ENCODE measurements around the gene JCHAIN.
"Not testable (repeated sequence)": the region's sequence is repeated elsewhere in the genome, so short reads cannot be mapped to it uniquely, and the experiment has no call there.

Gene JCHAIN

DNA sequence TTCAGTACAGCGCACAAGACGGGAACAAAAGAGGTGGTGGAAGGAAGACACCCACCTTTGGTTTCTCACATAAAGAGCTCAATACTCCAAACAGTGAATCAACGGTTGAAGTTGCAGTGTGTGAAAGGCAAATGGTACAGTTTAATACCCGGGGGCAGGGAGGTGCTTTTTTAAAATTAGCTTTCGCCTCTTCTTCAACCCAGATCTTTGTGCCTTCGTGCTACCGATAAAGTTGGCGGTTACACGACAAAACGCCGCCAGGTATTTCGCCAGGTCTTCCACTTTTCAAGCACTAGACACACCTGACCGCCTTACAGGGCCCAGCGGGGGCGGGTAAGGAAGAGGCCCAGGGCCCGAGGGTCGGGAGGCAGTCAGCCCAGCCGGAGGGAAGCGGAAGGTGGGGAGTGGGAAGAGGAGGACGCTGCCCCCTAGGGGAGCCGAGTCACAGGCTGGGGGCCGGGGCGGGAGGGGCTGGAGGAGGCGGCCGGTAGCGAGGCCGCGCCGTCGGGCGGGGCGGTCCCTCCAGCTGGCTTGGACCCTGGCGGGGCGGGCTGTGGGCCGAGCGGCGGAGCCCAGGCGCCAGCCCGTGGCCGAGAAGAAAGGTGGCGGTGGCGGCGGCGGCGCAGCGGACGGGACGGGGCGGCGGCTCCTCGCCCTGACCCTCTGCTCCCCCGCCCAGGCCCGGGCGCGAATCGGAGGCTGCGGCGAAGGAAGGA, 38.1 kb upstream of the JCHAIN start:
- H3K27me3 Mint-ChIP-seq (ENCODE audit: low read depth), result no peaks in the 10 kb centered on the region
- H3K36me3 Mint-ChIP-seq (ENCODE audit: low read depth), result no peaks in the 10 kb centered on the region
- peak overlapping the region; percentile 82 for H3K4me3 Mint-ChIP-seq
- peak overlapping the region; percentile 85 for H3K27ac Mint-ChIP-seq
- no peaks in the 10 kb centered on the region for H3K9me3 Mint-ChIP-seq
- DNase-seq (ENCODE audit: low spot score), result peak; percentile 58
- H3K4me1 Mint-ChIP-seq (ENCODE audit: low read depth), result peaks cover 25% of the 10 kb centered on the region

DNA sequence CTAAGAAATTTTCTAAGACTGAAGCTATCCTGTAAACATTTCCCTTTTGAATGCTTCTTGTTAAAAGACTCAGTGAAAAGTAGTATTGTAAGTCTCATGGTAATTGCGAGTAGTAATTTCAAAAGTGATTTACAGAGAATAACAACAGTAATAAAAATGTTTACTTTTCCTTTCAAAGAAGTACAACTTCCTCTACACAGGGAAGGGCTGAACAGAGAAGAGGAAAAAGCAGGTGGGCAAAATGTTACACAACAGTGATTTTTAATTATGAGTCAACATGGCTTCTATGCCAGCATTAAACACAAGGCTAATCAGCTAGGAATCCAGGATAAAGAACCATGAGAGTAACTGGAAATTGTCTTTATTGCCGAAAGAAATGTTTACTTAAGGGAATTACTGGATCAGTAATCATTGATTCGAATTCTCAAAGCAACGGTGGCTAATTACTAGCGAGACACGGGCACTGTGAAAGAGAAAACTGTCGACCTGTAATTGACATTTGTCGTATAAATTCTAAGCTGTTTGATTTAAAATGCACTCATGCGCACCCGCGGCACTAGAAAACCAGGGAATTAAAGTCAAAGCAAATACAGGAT, 37.4 kb upstream of the JCHAIN start:
- Mint-ChIP-seq H3K27me3 (ENCODE audit: low read depth) (no peaks in the 10 kb centered on the region), H3K9me3 (no peaks in the 10 kb centered on the region), H3K27ac (peak overlapping the region; percentile 85), H3K4me3 (peak overlapping the region; percentile 82), H3K4me1 (ENCODE audit: low read depth) (peaks cover 25% of the 10 kb centered on the region), H3K36me3 (ENCODE audit: low read depth) (no peaks in the 10 kb centered on the region)
- DNase-seq (ENCODE audit: low spot score), result no peak

DNA sequence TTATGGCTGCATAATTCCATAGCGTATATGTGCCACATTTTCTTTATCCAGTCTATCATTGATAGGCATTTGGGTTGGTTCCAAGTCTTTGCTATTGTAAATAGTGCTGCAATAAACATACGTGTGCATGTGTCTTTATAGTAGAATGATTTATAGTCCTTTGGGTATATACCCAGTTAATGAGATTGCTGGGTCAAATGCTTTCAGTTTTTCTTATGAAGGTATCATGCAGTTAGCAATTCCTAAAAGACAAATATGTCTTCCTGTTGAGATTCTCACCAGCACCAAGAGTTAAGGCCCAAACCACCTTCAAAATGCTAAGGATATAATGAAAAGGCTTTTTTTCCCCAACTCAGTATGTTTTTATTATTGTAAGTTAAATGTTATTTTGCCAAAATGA, 36.3 kb upstream of the JCHAIN start:
- not testable (repeated sequence) for H3K27ac Mint-ChIP-seq

DNA sequence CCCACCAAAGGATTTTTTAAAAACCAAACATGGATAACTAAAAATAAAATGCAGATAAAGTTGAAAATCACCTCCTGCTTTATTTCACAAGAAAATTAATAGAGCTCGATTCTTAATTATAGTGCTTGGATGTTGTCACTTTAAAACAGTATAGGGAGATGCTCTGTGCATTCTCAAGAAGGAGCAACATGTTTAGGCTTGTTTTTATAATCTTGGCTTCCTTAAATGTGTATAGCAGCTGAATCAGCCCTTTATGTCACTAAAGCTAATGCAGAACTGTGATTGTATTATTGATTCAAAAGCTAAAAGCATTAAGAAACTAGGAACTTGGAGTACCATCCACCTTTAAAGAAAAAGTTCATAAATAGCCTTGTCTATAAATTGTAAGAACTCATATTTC, 35.0 kb upstream of the JCHAIN start:
- no peaks in the 10 kb centered on the region for H3K36me3 Mint-ChIP-seq (ENCODE audit: low read depth)
- H3K27ac Mint-ChIP-seq, result no peak overlapping the region
- H3K4me3 Mint-ChIP-seq, result no peak overlapping the region
- peaks cover 18% of the 10 kb centered on the region for H3K4me1 Mint-ChIP-seq (ENCODE audit: low read depth)
- no peaks in the 10 kb centered on the region for H3K9me3 Mint-ChIP-seq
- no peaks in the 10 kb centered on the region for H3K27me3 Mint-ChIP-seq (ENCODE audit: low read depth)
- DNase-seq (ENCODE audit: low spot score), result no peak

More for the DNA sequence above, 36.3 kb upstream of the JCHAIN start:
- not testable (repeated sequence) for H3K4me3 Mint-ChIP-seq; H3K36me3 Mint-ChIP-seq (ENCODE audit: low read depth); H3K9me3 Mint-ChIP-seq; DNase-seq (ENCODE audit: low spot score); H3K27me3 Mint-ChIP-seq (ENCODE audit: low read depth)
- H3K4me1 Mint-ChIP-seq (ENCODE audit: low read depth), result peaks cover 25% of the 10 kb centered on the region

DNA sequence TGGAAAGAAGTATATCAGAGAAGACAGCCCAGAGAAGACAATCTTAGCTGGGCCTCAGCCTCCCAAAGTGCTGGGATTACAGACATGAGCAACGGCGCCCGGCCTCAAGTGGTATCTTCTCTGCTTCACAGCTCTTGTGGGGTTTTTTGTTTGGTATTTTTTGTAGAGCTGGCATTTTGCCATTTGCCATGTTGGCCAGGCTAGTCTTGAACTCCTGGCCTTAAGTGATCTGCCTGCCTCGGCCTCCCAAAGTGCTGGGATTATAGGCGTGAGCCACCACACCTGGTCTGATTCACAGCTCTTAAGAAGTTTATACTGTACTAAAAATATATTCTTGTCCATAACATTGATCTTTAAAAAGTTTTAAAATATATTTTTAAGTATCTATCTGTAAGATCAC, 34.4 kb upstream of the JCHAIN start:
- Mint-ChIP-seq H3K4me3 (no peak overlapping the region), H3K27me3 (ENCODE audit: low read depth) (no peaks in the 10 kb centered on the region), H3K36me3 (ENCODE audit: low read depth) (no peaks in the 10 kb centered on the region), H3K27ac (no peak overlapping the region), H3K9me3 (no peaks in the 10 kb centered on the region), H3K4me1 (ENCODE audit: low read depth) (peaks cover 12% of the 10 kb centered on the region)
- DNase-seq (ENCODE audit: low spot score), result no peak

DNA sequence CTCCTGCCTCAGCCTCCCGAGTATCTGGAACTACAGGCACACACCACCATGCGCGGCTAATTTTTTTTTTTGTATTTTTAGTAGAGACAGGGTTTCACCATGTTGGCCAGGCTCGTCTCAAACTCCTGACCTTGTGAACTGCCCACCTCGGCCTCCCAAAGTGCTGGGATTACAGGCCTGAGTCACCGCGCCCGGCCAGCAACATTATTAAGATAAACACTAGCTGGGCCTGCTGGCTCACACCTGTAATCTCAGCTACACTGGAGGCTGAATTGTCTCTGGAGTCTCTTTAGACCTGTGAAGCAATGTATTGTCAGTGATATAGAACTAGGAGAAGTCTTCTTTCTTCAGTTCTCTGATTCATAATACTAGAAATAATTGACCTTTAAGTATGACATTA, 32.1 kb upstream of the JCHAIN start:
- not testable (repeated sequence) for H3K36me3 Mint-ChIP-seq (ENCODE audit: low read depth); H3K9me3 Mint-ChIP-seq; H3K4me3 Mint-ChIP-seq; DNase-seq (ENCODE audit: low spot score); H3K4me1 Mint-ChIP-seq (ENCODE audit: low read depth); H3K27ac Mint-ChIP-seq; H3K27me3 Mint-ChIP-seq (ENCODE audit: low read depth)

DNA sequence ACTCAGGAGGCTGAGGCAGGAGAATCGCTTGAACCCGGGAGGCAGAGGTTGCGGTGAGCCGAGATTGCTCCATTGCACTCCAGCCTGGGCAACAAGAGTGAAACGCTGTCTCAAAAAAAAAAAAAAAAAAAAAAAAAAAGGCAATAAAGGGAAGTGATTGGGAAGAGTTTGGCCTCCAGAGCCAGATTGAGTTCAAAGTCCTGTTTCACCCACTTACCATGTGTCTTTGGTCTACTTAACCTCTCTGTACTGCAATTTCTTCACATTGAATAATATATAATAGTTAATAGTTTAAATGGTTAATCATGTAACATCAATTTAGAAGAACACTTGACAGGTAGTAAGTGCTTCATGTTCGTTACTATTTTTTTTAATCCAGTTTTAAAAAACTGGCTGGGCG, 28.3 kb upstream of the JCHAIN start:
- H3K9me3 Mint-ChIP-seq; DNase-seq (ENCODE audit: low spot score); H3K4me3 Mint-ChIP-seq; H3K27ac Mint-ChIP-seq; H3K27me3 Mint-ChIP-seq (ENCODE audit: low read depth): not testable (repeated sequence)
- peaks cover 10% of the 10 kb centered on the region for H3K36me3 Mint-ChIP-seq (ENCODE audit: low read depth)
- peaks cover 14% of the 10 kb centered on the region for H3K4me1 Mint-ChIP-seq (ENCODE audit: low read depth)

DNA sequence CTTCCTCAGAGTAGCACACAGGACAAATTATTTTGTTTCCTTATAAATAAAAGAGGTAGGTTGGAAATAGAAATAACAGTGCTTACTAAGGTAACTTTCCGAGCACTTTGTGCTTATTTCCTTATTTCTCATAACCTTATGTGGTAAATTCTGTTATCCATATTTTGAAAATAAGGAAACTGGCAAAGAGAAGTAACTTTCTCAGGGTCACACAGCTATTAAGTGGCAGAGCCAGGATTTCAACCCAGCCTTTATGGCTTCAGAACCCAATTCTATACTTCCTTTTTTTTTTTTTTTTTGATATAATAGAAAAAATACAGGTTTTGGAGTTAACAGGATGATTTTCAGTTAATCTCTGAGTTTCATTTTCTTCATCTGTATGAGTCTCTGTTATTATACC, 25.4 kb upstream of the JCHAIN start:
- no peak for DNase-seq (ENCODE audit: low spot score)
- Mint-ChIP-seq H3K27me3 (ENCODE audit: low read depth) (no peaks in the 10 kb centered on the region), H3K9me3 (no peaks in the 10 kb centered on the region), H3K4me3 (no peak overlapping the region), H3K4me1 (ENCODE audit: low read depth) (peaks cover 25% of the 10 kb centered on the region), H3K36me3 (ENCODE audit: low read depth) (peaks cover 21% of the 10 kb centered on the region), H3K27ac (no peak overlapping the region)

DNA sequence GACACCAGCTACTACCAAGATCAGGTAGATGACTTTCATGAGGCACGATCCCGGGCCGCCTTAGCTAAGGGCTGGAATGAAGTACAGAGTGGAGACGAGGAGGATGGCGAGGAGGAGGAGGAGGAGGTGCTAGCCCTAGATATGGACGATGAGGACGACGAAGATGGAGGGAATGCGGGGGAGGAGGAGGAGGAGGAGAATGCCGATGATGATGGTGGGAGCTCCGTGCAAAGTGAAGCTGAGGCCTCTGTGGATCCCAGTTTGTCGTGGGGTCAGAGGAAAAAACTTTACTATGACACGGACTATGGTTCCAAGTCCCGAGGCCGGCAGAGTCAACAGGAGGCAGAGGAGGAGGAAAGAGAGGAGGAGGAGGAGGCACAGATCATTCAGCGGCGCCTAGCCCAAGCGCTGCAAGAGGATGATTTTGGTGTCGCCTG, 22.5 kb upstream of the JCHAIN start:
- Mint-ChIP-seq H3K36me3 (ENCODE audit: low read depth) (peaks cover 21% of the 10 kb centered on the region), H3K4me3 (peak overlapping the region; percentile 96), H3K4me1 (ENCODE audit: low read depth) (peaks cover 25% of the 10 kb centered on the region), H3K9me3 (no peaks in the 10 kb centered on the region), H3K27me3 (ENCODE audit: low read depth) (no peaks in the 10 kb centered on the region), H3K27ac (peak overlapping the region; percentile 92)
- no peak for DNase-seq (ENCODE audit: low spot score)

DNA sequence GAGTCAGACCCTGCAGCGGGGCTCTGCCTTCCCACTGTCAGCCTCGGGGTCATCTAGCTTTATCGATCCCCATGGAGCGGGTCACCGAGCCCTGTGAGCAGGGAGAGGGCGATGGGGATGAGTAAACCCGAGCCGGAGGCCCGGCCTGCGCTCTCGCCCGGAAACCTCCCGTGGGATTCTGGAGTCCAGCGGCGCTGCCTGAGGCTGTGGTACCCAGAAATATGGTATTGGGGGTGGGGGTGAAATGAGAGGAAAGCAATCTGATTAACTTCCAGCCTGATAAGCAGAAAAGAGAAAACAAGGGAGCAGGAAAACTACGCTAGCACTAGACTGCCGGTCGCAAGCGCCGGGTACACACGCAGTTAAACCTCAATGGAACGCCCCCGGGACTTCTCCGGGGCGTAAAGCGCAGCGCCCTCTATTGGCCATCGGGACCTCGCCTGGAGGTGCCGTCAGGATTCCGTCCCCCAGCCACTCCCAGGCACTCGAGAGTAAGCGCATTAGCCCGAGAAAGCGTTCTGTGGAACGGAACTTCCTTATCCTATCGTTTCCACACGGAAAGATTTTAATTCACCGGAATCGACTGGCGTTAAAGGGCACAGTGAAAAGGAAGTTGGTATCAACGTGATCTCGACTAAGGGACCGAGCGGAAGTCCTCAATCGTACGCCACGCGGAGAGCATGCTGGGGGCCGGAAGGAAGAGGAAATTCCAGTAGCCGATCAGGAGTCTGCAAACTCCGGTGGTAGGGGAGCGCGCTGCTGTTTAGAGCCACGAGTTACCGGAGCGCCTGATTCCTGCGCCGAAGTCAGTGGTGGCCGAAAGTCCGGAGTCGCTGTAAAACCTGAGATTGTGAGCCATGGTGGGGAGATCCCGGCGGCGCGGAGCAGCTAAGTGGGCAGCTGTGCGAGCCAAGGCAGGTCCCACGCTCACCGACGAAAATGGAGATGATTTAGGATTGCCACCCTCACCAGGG, 21.8 kb upstream of the JCHAIN start, which contains the start of gene UTP3:
Gene UTP3 (plus strand): TSS at position 712 of the 974 bp plus-strand sequence. CDS start 146 bp downstream, at position 858.
- peaks cover 25% of the 10 kb centered on the region for H3K4me1 Mint-ChIP-seq (ENCODE audit: low read depth)
- no peaks in the 10 kb centered on the region for H3K9me3 Mint-ChIP-seq
- H3K4me3 Mint-ChIP-seq, result peak within 1 kb of the TSS; percentile 96
- H3K27ac Mint-ChIP-seq, result peak within 1 kb of the TSS; percentile 92
- DNase-seq (ENCODE audit: low spot score), result peak; percentile 93
- H3K36me3 Mint-ChIP-seq (ENCODE audit: low read depth), result peaks cover 21% of the 10 kb centered on the region
- H3K27me3 Mint-ChIP-seq (ENCODE audit: low read depth), result no peaks in the 10 kb centered on the region

DNA sequence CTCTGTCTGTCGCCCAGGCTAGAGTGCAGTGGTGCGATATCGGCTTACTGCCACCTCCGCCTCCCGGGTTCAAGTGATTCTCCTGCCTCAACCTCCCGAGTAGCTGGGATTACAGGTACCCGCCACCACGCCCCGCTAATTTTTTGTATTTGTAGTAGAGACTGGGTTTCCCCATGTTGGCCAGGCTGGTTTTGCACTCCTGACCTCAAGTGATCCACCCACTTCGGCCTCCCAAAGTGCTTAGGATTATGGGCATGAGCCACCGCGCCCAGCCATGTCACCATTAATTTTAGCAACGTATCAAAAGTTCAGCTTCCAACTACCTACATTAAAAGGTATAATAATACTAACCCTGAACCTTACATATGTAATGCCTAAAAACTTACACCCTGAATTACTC, 21.1 kb upstream of the JCHAIN start:
- Mint-ChIP-seq H3K4me3 (peak overlapping the region; percentile 96), H3K27ac (peak overlapping the region; percentile 92), H3K36me3 (ENCODE audit: low read depth) (peaks cover 21% of the 10 kb centered on the region), H3K4me1 (ENCODE audit: low read depth) (peaks cover 25% of the 10 kb centered on the region), H3K27me3 (ENCODE audit: low read depth) (no peaks in the 10 kb centered on the region), H3K9me3 (no peaks in the 10 kb centered on the region)
- no peak for DNase-seq (ENCODE audit: low spot score)

DNA sequence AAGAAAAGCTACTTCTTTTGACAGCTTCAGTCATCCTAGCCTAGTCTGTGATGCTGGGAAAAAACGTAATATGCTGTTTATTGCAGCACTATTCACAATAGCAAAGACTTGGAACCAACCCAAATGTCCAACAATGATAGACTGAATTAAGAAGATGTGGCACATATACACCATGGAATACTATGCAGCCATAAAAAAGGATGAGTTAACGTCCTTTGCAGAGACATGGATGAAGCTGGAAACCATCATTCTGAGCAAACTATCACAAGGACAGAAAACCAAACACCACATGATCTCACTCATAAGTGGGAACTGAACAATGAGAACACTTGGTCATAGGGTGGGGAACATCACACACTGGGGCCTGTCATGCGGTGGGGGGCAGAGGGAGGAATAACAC, 15.8 kb upstream of the JCHAIN start:
- H3K36me3 Mint-ChIP-seq (ENCODE audit: low read depth); DNase-seq (ENCODE audit: low spot score); H3K4me3 Mint-ChIP-seq; H3K27ac Mint-ChIP-seq; H3K9me3 Mint-ChIP-seq; H3K27me3 Mint-ChIP-seq (ENCODE audit: low read depth): not testable (repeated sequence)
- peaks cover 15% of the 10 kb centered on the region for H3K4me1 Mint-ChIP-seq (ENCODE audit: low read depth)

DNA sequence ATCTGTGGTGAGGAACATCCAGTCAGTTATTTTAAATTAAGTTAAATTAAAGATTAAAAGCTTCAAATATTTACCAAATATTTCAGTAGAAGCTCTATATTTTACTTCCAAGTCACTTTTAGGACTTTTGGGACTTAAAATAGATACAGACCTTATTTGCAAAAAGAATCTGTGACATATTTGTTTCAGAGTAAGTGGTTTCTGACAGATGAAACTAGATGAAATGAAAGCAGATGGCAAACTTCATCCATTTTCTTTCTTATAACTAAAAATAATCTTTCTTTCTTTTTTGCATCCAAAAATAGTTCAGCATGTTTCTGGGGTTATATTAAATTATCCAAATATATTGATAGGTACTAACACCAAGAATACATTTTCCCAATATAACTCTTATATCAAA, 15.4 kb upstream of the JCHAIN start:
- no peak overlapping the region for H3K27ac Mint-ChIP-seq
- H3K36me3 Mint-ChIP-seq (ENCODE audit: low read depth), result no peaks in the 10 kb centered on the region
- no peak overlapping the region for H3K4me3 Mint-ChIP-seq
- H3K27me3 Mint-ChIP-seq (ENCODE audit: low read depth), result no peaks in the 10 kb centered on the region
- H3K9me3 Mint-ChIP-seq, result no peaks in the 10 kb centered on the region
- DNase-seq (ENCODE audit: low spot score), result no peak
- peaks cover 17% of the 10 kb centered on the region for H3K4me1 Mint-ChIP-seq (ENCODE audit: low read depth)

DNA sequence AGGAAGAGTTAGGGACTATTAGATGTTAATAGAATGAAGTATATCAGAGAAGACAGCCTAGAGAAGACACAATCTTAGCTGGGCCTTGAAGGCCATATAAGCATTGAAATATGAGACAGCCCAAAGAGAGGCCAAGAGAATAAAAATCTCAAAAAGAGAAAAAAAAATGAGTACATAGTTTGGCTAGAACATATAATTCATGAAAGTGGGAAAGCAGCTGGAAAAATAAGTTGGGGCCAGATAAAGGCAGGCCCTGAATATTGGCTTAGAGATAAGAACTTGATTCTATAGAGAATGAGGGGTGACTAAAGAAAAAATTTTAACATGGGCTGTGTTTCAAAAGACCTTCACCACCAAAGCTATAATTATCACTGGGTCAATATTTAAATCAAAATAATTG, 14.6 kb upstream of the JCHAIN start:
- Mint-ChIP-seq H3K4me3 (no peak overlapping the region), H3K27ac (no peak overlapping the region), H3K27me3 (ENCODE audit: low read depth) (no peaks in the 10 kb centered on the region), H3K36me3 (ENCODE audit: low read depth) (no peaks in the 10 kb centered on the region), H3K9me3 (no peaks in the 10 kb centered on the region), H3K4me1 (ENCODE audit: low read depth) (peaks cover 20% of the 10 kb centered on the region)
- DNase-seq (ENCODE audit: low spot score), result no peak

All from T-helper 2 cell treated with Interferon-gamma antibody and Interleukin-4, amounts not matched to agents 5 μg/mL and 100 μg/mL, for 36 hours (primary cell).